Uterus (tissue), 2 donors: ENCODE data around the gene VGF.

ENCODE experiments used
- CTCF ChIP-seq, 4 experiments: fragments of 200-600 bp in 2 of 4; fragments of 450-650 bp in 2 of 4; sonication (generic) in 2 of 4; IDR thresholded peaks; one replicate each; pipeline ENCODE4 v1.5.1; 2016 to 2019; ENCODE audit warnings: antibody characterized with exemption in 4 of 4, mild to moderate bottlenecking in 2 of 4, moderate library complexity in 1 of 4
- POLR2A ChIP-seq, 2 donors: fragments of 450-650 bp; IDR thresholded peaks; one replicate each; pipeline ENCODE4 v1.6.1; 2016; ENCODE audit warnings: antibody characterized with exemption in 2 of 2, mild to moderate bottlenecking in 1 of 2, moderate library complexity in 1 of 2

- TF ChIP-seq CTCF (IDR thresholded peaks at IDR 0.05), result no peak
- TF ChIP-seq POLR2A (IDR thresholded peaks at IDR 0.05), result no peak
Measured at GRCh38 chr7:101205901-101206664, 40.7 kb upstream of the VGF start.
